Measurements from ENCODE around the gene HSD17B13.

DNA sequence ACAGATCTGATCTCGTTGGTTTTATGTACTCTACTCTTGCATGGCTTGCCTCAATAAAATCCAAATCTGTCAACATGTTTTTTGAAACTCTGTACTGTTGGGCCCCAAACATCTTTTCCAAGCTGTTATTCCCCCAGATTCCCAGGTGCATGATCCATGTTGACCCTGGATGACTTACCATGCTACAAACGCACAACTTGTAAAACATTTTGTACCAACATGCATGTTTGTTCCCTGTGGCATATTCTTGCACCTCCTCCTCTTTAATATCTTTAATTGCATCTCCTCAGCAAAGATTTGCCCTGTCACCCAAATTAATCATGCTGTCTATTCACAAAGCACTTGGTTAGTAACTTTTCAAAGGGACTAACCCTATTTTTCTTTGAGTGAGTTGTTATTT, 24.3 kb downstream of the HSD17B13 start:
- TF ChIP-seq EZH2 (IDR thresholded peaks at IDR 0.05; ENCODE audit: borderline replicate concordance) (no peak), EZH2phosphoT487 (IDR thresholded peaks at IDR 0.05; ENCODE audit: low read depth, severe bottlenecking, unreplicated experiment) (no peak)
- TF ChIP-seq, protein P1, sequence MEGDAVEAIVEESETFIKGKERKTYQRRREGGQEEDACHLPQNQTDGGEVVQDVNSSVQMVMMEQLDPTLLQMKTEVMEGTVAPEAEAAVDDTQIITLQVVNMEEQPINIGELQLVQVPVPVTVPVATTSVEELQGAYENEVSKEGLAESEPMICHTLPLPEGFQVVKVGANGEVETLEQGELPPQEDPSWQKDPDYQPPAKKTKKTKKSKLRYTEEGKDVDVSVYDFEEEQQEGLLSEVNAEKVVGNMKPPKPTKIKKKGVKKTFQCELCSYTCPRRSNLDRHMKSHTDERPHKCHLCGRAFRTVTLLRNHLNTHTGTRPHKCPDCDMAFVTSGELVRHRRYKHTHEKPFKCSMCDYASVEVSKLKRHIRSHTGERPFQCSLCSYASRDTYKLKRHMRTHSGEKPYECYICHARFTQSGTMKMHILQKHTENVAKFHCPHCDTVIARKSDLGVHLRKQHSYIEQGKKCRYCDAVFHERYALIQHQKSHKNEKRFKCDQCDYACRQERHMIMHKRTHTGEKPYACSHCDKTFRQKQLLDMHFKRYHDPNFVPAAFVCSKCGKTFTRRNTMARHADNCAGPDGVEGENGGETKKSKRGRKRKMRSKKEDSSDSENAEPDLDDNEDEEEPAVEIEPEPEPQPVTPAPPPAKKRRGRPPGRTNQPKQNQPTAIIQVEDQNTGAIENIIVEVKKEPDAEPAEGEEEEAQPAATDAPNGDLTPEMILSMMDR (IDR thresholded peaks at IDR 0.05; ENCODE audit: poor library complexity), result no peak

All from hepatocyte (in vitro differentiated cells).